ENCODE measurements around the gene TNS4. TPM values are rescaled to one million over a fixed set of nuclear protein-coding genes. Genes with fewer than 3 reads are reported as not detected.
A peak's percentile ranks its signal among the peaks of the same experiment; 100 is the strongest.

Gene TNS4
- polyA plus RNA-seq, 2 of the 4 experiments (the other 2 are of a cell fraction): 24.2 to 73.5 TPM

GRCh38 chr17:40473573-40474365 is 27.7 kb downstream of the TNS4 start:
- peaks cover 83% of the 10 kb centered on the region for H3K4me1 ChIP-seq
- H3K27ac ChIP-seq: peak overlapping the region; percentile 96 to 97
- H3K4me2 ChIP-seq: peak overlapping the region; percentile 2; the same call in 1 of the 3 replicates
- ATAC-seq (peak; percentile 3 to 14; a peak in 4 of 6 replicates), DNase-seq (ENCODE audit: low read depth in 1 of 2, low spot score in 1 of 2) (peak in 1 of 2 experiments; percentile 79), FAIRE-seq (peak; percentile 51)
- H3K9me3 ChIP-seq: no peaks in the 10 kb centered on the region
- ChIA-PET CTCF (interaction anchor here (1.0 to 27.1 kb wide), 8 partner anchors 12 to 110 kb away, joined by 3 to 379 read pairs (median 45); partner anchors contain the start of genes GJD3 and IGFBP4), POLR2A (interaction anchor here (1.0 to 12.0 kb wide), 5 partner anchors 12 to 59 kb away, joined by 3 to 177 read pairs (median 36); no protein-coding TSS in a partner anchor)
- WGBS (ENCODE audit: missing lambda C conversion rate): 59% methylated on average over 16 of the region's 16 CpGs
- H3K4me3 ChIP-seq: no peak overlapping the region
- TF ChIP-seq BHLHE40 (IDR thresholded peaks at IDR 0.05; ENCODE audit: low read depth, low read length): no peak
- no peak for TF ChIP-seq HMGXB4 (CRISPR knock-in tag; IDR thresholded peaks at IDR 0.05; ENCODE audit: borderline replicate concordance)
- TF ChIP-seq CTCF (IDR thresholded peaks at IDR 0.05): no peak
- no peak for TF ChIP-seq RCOR1 (IDR thresholded peaks at IDR 0.05; ENCODE audit: low read depth, low read length)
- no peak for TF ChIP-seq ZC3H11A (IDR thresholded peaks at IDR 0.05)
- TF ChIP-seq FOXS1 (CRISPR knock-in tag; IDR thresholded peaks at IDR 0.05): no peak
- TF ChIP-seq USF2 (IDR thresholded peaks at IDR 0.05): no peak
- no peak for TF ChIP-seq ZFP36 (IDR thresholded peaks at IDR 0.05; ENCODE audit: borderline replicate concordance, partially characterized antibody)
- peak; percentile 22; the same call in 1 of the 2 replicates for TF ChIP-seq POLR2AphosphoS2 (conservative IDR thresholded peaks at IDR 0.05; ENCODE audit: low read length)
- no peak for TF ChIP-seq HOXB13 (CRISPR knock-in tag; IDR thresholded peaks at IDR 0.05; ENCODE audit: low read depth)
- TF ChIP-seq CBX2 (IDR thresholded peaks at IDR 0.05; ENCODE audit: borderline replicate concordance, low read depth): no peak
- peak; percentile 91 for TF ChIP-seq TFCP2L1 (CRISPR knock-in tag; IDR thresholded peaks at IDR 0.05)
- no peak for TF ChIP-seq RFX5 (IDR thresholded peaks at IDR 0.05)
- TF ChIP-seq PBX3 (IDR thresholded peaks at IDR 0.05): peak; percentile 14; the same call in 1 of the 2 replicates
- no peak for TF ChIP-seq CBX8 (IDR thresholded peaks at IDR 0.05)
- no peak for TF ChIP-seq NR3C1 (IDR thresholded peaks at IDR 0.05)
- no peak for TF ChIP-seq E2F6 (IDR thresholded peaks at IDR 0.05; ENCODE audit: borderline replicate concordance, low read depth)
- TF ChIP-seq ZSCAN20 (CRISPR knock-in tag; IDR thresholded peaks at IDR 0.05): no peak; the same call in 1 of the 2 replicates
- no peak for TF ChIP-seq POLR2A (IDR thresholded peaks at IDR 0.05; ENCODE audit: low read length)
- TF ChIP-seq GATA3 (IDR thresholded peaks at IDR 0.05; ENCODE audit: borderline replicate concordance): no peak
- no peak for TF ChIP-seq ELK1 (IDR thresholded peaks at IDR 0.05; ENCODE audit: low read depth, low read length)
- TF ChIP-seq ATOH8 (CRISPR knock-in tag; IDR thresholded peaks at IDR 0.05; ENCODE audit: low read depth): no peak; the same call in 1 of the 2 replicates
- TF ChIP-seq ZNF302 (CRISPR knock-in tag; IDR thresholded peaks at IDR 0.05): no peak
- no peak for TF ChIP-seq ESRRA (IDR thresholded peaks at IDR 0.05; ENCODE audit: borderline replicate concordance, low read length)
- TF ChIP-seq MAFK (IDR thresholded peaks at IDR 0.05; ENCODE audit: partially characterized antibody): no peak
- no peak; the same call in 1 of the 2 replicates for TF ChIP-seq MAX (IDR thresholded peaks at IDR 0.05)
- TF ChIP-seq RNF2 (IDR thresholded peaks at IDR 0.05; ENCODE audit: borderline replicate concordance, low read depth): no peak
- no peak; a peak in 1 of 4 replicates for TF ChIP-seq CEBPB (IDR thresholded peaks at IDR 0.05)
- TF ChIP-seq SREBF2 (IDR thresholded peaks at IDR 0.05): no peak
- TF ChIP-seq EHF (CRISPR knock-in tag; IDR thresholded peaks at IDR 0.05): no peak
- no peak for TF ChIP-seq EHMT2 (IDR thresholded peaks at IDR 0.05; ENCODE audit: low read depth)
- no peak; a peak in 1 of 5 replicates for TF ChIP-seq RAD21 (conservative IDR thresholded peaks at IDR 0.05 in 1 of 2, IDR thresholded peaks at IDR 0.05 in 1 of 2)
